22Rv1 (cell line): ENCODE results near the gene CUX1.
"Not testable (repeated sequence)": the region's sequence is repeated elsewhere in the genome, so short reads cannot be mapped to it uniquely, and the experiment has no call there.

Experiments used
- H3K27ac ChIP-seq: fragments of 450-650 bp; 2 replicates; pipeline ENCODE4 v1.5.1; 2017
- CTCF ChIP-seq: fragments of 450-650 bp; IDR thresholded peaks from 2 replicates; pipeline ENCODE4 v1.5.1; 2017; ENCODE audit warnings: mild to moderate bottlenecking
- ZFX ChIP-seq: fragments of 450-650 bp; IDR thresholded peaks from 2 replicates; pipeline ENCODE4 v1.6.1; 2017; ENCODE audit warnings: antibody characterized with exemption, borderline replicate concordance

CUX1 gene

GRCh38 chr7:101784292-101785127 is 32.9 kb upstream of the CUX1 start:
- TF ChIP-seq ZFX, result no peak
- TF ChIP-seq CTCF, result no peak
- no peak overlapping the region for H3K27ac ChIP-seq

GRCh38 chr7:101787864-101788263 is 29.6 kb upstream of the CUX1 start:
- TF ChIP-seq CTCF (no peak), ZFX (no peak)
- H3K27ac ChIP-seq, result no peak overlapping the region

- H3K27ac ChIP-seq, result no peak overlapping the region
- TF ChIP-seq CTCF, result no peak
- TF ChIP-seq ZFX, result no peak
These were observed 28.9 kb upstream of the CUX1 start for GRCh38 chr7:101788517-101788916.

- no peak for TF ChIP-seq CTCF
- no peak for TF ChIP-seq ZFX
- no peak overlapping the region for H3K27ac ChIP-seq
These were observed 26.7 kb upstream of the CUX1 start for GRCh38 chr7:101790566-101791293.

GRCh38 chr7:101792051-101792681 is 25.3 kb upstream of the CUX1 start:
- TF ChIP-seq CTCF, result no peak
- no peak for TF ChIP-seq ZFX
- no peak overlapping the region for H3K27ac ChIP-seq

- not testable (repeated sequence) for H3K27ac ChIP-seq
These were observed 24.7 kb upstream of the CUX1 start for GRCh38 chr7:101792682-101793071.

GRCh38 chr7:101795461-101795860 is 22.0 kb upstream of the CUX1 start:
- no peak overlapping the region for H3K27ac ChIP-seq
- TF ChIP-seq ZFX (no peak), CTCF (no peak)

- not testable (repeated sequence) for H3K27ac ChIP-seq
These were observed 19.3 kb upstream of the CUX1 start for GRCh38 chr7:101798173-101798572.
